Tibial nerve (tissue), 4 donors: Measurements from ENCODE around the gene BPNT1. TPM values are rescaled to one million over a fixed set of nuclear protein-coding genes. Genes with fewer than 3 reads are reported as not detected.
"Not testable (repeated sequence)": the region's sequence is repeated elsewhere in the genome, so short reads cannot be mapped to it uniquely, and the experiment has no call there.

Experiments used
- DNase-seq, 2 donors: peaks; one replicate each; pipeline ENCODE4 v3.0.0-alpha.2; 2019; ENCODE audit warnings: low spot score in 2 of 2
- H3K27ac ChIP-seq, 4 donors: fragments of 200-600 bp; sonication (generic) in 3 of 4; one replicate each; pipeline ENCODE4 v1.5.1; 2017 to 2019; ENCODE audit warnings: mild to moderate bottlenecking in 1 of 4
- H3K27me3 ChIP-seq, 2 donors: fragments of 200-600 bp; sonication (generic) in 1 of 2; one replicate each; pipeline versions ENCODE4 v1.5.1 to v1.6.0; 2017 to 2019
- H3K36me3 ChIP-seq, 3 donors: fragments of 200-600 bp; sonication (generic); one replicate each; pipeline ENCODE4 v1.5.1; 2018 to 2019
- H3K4me1 ChIP-seq, 4 donors: fragments of 200-600 bp; sonication (generic) in 3 of 4; one replicate each; pipeline ENCODE4 v1.5.1; 2017 to 2019
- H3K4me3 ChIP-seq, 4 donors: fragments of 200-600 bp; sonication (generic) in 3 of 4; one replicate each; pipeline ENCODE4 v1.5.1; 2017 to 2019; ENCODE audit warnings: mild to moderate bottlenecking in 1 of 4, moderate library complexity in 1 of 4
- H3K9me3 ChIP-seq, 4 donors: fragments of 200-600 bp; sonication (generic) in 3 of 4; one replicate each; pipeline ENCODE4 v1.5.1; 2017 to 2019
- EP300 ChIP-seq, 2 donors: sonication (generic); formaldehyde crosslinking; IDR thresholded peaks; one replicate each; pipeline ENCODE4 v1.6.1; 2017; ENCODE audit warnings: antibody characterized with exemption in 2 of 2, mild to moderate bottlenecking in 1 of 2
- POLR2A ChIP-seq, 2 donors: fragments of 450-650 bp; IDR thresholded peaks; one replicate each; pipeline ENCODE4 v1.6.1; 2017; ENCODE audit warnings: antibody characterized with exemption in 2 of 2, mild to moderate bottlenecking in 2 of 2, moderate library complexity in 2 of 2
- WGBS, 2 donors: methylation state at CpG; one replicate each; pipeline ENCODE4 v1.1.5; 2018; 5-methylcytosine and 5-hydroxymethylcytosine counted together
- total RNA-seq, 4 donors: library from RNA; depleted of rRNA; stranded (reverse); fragments of >200 nt; gene quantifications; one replicate each; pipeline ENCODE4 v1.1.0, GENCODE V29; 2016
- TF ChIP-seq, protein P1 (sequence below), 5 experiments: fragments of 200-600 bp in 3 of 5; fragments of 450-650 bp in 2 of 5; sonication (generic) in 3 of 5; IDR thresholded peaks; one replicate each; pipeline ENCODE4 v1.5.1; 2016 to 2019; ENCODE audit warnings: antibody characterized with exemption in 5 of 5, mild to moderate bottlenecking in 3 of 5, moderate library complexity in 2 of 5

BPNT1 gene
- total RNA-seq, 4 donors from 2014 or later: 16.1 to 25.9 (median 19.2) TPM

GRCh38 chr1:220119043-220119512 lies 29.5 kb upstream of the BPNT1 start:
- peaks cover 0 to 3% (median 0%) of the 10 kb centered on the region in 4 donors for H3K4me1 ChIP-seq
- no peaks in the 10 kb centered on the region for H3K27me3 ChIP-seq
- 84 to 87% methylated on average over 6 of the region's 6 CpGs for WGBS, 2 donors
- H3K36me3 ChIP-seq: peaks cover 0 to 31% (median 0%) of the 10 kb centered on the region in 3 donors
- no peak for DNase-seq
- no peak overlapping the region for H3K4me3 ChIP-seq
- no peaks in the 10 kb centered on the region for H3K9me3 ChIP-seq
- no peak overlapping the region for H3K27ac ChIP-seq
- no peak for TF ChIP-seq EP300 (IDR thresholded peaks at IDR 0.05)
- TF ChIP-seq POLR2A (IDR thresholded peaks at IDR 0.05): no peak
- TF ChIP-seq, protein P1, sequence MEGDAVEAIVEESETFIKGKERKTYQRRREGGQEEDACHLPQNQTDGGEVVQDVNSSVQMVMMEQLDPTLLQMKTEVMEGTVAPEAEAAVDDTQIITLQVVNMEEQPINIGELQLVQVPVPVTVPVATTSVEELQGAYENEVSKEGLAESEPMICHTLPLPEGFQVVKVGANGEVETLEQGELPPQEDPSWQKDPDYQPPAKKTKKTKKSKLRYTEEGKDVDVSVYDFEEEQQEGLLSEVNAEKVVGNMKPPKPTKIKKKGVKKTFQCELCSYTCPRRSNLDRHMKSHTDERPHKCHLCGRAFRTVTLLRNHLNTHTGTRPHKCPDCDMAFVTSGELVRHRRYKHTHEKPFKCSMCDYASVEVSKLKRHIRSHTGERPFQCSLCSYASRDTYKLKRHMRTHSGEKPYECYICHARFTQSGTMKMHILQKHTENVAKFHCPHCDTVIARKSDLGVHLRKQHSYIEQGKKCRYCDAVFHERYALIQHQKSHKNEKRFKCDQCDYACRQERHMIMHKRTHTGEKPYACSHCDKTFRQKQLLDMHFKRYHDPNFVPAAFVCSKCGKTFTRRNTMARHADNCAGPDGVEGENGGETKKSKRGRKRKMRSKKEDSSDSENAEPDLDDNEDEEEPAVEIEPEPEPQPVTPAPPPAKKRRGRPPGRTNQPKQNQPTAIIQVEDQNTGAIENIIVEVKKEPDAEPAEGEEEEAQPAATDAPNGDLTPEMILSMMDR (IDR thresholded peaks at IDR 0.05): no peak

DNA sequence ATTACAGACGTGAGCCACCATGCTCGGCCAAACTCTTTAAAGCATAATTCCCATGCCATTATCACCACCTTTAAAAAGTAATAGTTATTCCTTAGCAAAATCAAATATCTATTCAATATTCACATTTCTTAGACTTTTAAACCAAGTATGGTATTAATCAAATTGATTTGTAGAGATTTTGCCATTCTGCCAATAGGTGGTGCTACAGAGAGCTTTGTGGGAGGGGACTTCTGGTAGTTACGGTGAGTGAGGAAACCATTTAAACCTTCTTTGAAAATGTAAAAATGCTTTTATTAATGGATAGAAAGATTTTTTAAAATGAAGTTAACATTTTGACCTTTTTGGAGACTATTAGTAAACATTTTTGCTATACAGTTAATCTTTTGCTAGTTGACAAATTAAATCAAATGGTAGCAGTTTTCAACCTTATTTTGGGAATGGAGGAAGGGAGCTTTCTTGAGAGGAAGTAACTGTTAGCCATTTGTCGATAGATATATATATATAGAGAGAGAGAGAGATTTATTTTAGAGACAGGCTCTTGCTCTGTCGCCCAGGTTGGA lies 23.6 kb upstream of the BPNT1 start:
- peaks cover 0 to 73% (median 0%) of the 10 kb centered on the region in 3 donors for H3K36me3 ChIP-seq
- TF ChIP-seq POLR2A (IDR thresholded peaks at IDR 0.05): no peak
- TF ChIP-seq, protein P1 (IDR thresholded peaks at IDR 0.05): peak in 3 of 5 experiments; percentile 32 to 48 (median 39)
- no peak for TF ChIP-seq EP300 (IDR thresholded peaks at IDR 0.05)
- H3K4me3 ChIP-seq: no peak overlapping the region
- no peaks in the 10 kb centered on the region for H3K27me3 ChIP-seq
- DNase-seq: no peak
- no peaks in the 10 kb centered on the region for H3K9me3 ChIP-seq
- WGBS, 2 donors: 74 to 75% methylated on average over 5 of the region's 5 CpGs
- no peaks in the 10 kb centered on the region for H3K4me1 ChIP-seq
- no peak overlapping the region for H3K27ac ChIP-seq

DNA sequence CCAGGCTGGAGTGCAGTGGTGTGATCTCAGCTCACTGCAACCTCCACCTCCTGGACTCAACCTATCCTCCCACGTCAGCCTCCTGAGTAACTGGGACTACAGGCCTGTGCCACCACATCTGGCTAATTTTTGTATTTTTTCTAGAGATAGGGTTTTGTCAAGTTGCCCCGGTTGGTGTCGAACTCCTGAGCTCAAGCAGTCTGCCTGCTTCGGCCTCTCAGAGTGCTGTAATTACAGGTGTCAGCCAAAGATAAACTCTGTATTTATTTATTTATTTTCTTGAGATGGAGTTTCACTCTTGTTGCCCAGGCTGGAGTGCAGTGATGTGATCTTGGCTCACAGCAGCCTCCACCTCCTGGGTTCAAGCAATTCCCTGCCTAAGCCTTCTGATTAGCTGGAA lies 23.0 kb upstream of the BPNT1 start:
- H3K4me3 ChIP-seq, H3K27ac ChIP-seq, H3K4me1 ChIP-seq, DNase-seq, H3K9me3 ChIP-seq, H3K27me3 ChIP-seq: not testable (repeated sequence)
- WGBS, 2 donors: 94 to 100% methylated on average over 4 of the region's 4 CpGs
- peaks cover 0 to 79% (median 6%) of the 10 kb centered on the region in 3 donors for H3K36me3 ChIP-seq

GRCh38 chr1:220110473-220110872 lies 20.9 kb upstream of the BPNT1 start:
- DNase-seq, H3K27me3 ChIP-seq, H3K27ac ChIP-seq, H3K4me3 ChIP-seq, H3K4me1 ChIP-seq, H3K9me3 ChIP-seq: not testable (repeated sequence)
- peaks cover 0 to 86% (median 13%) of the 10 kb centered on the region in 3 donors for H3K36me3 ChIP-seq
- WGBS, 2 donors: 91 to 95% methylated on average over 6 of the region's 6 CpGs

GRCh38 chr1:220099826-220100225 lies 10.2 kb upstream of the BPNT1 start:
- no peak for DNase-seq
- no peak overlapping the region for H3K4me3 ChIP-seq
- no peaks in the 10 kb centered on the region for H3K9me3 ChIP-seq
- H3K27ac ChIP-seq: no peak overlapping the region
- peaks cover 0 to 84% (median 5%) of the 10 kb centered on the region in 3 donors for H3K36me3 ChIP-seq
- peaks cover 0 to 21% (median 12%) of the 10 kb centered on the region in 4 donors for H3K4me1 ChIP-seq
- no peaks in the 10 kb centered on the region for H3K27me3 ChIP-seq
- TF ChIP-seq EP300 (IDR thresholded peaks at IDR 0.05): no peak
- no peak for TF ChIP-seq POLR2A (IDR thresholded peaks at IDR 0.05)
- TF ChIP-seq, protein P1 (IDR thresholded peaks at IDR 0.05): no peak

DNA sequence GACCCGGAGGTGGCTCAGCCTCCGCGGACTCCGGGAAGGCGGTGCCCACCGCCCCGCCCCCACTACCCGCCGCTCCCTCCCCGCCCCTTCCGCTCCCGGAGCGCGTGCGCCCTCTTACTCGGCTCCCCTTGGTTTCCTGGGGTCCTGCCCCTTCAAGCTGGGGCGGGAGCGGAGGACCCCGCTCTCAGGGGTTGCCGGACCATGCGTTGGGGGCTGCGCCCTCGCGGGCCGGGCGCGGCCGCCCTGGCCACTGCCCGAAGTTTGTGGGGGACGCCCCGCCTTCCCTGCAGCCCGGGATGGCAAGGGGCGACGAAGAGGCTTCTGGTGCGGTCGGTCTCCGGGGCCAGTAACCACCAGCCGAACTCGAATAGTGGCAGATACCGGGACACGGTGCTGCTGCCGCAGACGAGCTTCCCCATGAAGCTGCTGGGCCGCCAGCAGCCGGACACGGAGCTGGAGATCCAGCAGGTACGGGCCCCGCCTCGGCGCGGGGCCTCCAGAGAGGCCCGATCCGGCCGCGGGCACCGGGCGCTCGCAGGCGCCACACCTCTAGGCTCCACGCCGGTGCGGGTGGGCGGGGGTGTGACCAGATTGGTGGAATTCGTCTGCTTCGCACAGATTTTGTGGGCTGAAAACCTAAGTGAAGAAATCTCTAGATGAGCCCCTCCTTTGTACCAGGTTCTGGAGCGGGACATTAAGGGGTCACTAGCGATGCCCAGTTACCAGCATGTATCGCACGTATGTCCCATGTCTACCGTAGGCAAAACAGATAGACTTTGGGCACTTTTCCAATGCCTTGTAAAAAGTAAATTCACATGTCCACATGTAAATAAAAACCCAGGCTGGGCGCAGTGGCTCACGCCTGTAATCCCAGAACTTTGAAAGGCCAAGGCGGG lies 4.7 kb upstream of the BPNT1 start, which contains the start of gene IARS2:
Gene IARS2, plus strand, starts transcription at position 117 of the 896 bp plus-strand sequence. Its CDS starts 85 bp downstream, at position 202.
- H3K27ac ChIP-seq: peak within 1 kb of the TSS; percentile 68 to 93 (median 86)
- peaks cover 0 to 28% (median 5%) of the 10 kb centered on the region in 3 donors for H3K36me3 ChIP-seq
- H3K4me1 ChIP-seq: peaks cover 0 to 30% (median 14%) of the 10 kb centered on the region in 4 donors
- TF ChIP-seq, protein P1 (IDR thresholded peaks at IDR 0.05): peak in 1 of 5 experiments; percentile 7
- TF ChIP-seq POLR2A (IDR thresholded peaks at IDR 0.05): peak; percentile 7 to 30
- TF ChIP-seq EP300 (IDR thresholded peaks at IDR 0.05): peak in 1 of 2 donors; percentile 79
- no peaks in the 10 kb centered on the region for H3K9me3 ChIP-seq
- DNase-seq: peak; percentile 76 to 79
- no peaks in the 10 kb centered on the region for H3K27me3 ChIP-seq
- WGBS, 2 donors: 4 to 6% methylated on average over 26 to 43 of the region's 73 CpGs
- peak within 1 kb of the TSS; percentile 84 to 97 (median 93) for H3K4me3 ChIP-seq
